Measurements from ENCODE around the gene LMBRD1. TPM values are rescaled to one million over a fixed set of nuclear protein-coding genes. Genes with fewer than 3 reads are reported as not detected.

LMBRD1 gene
- total RNA-seq, 1 donor from 2014 or later = 11.9 TPM

DNA sequence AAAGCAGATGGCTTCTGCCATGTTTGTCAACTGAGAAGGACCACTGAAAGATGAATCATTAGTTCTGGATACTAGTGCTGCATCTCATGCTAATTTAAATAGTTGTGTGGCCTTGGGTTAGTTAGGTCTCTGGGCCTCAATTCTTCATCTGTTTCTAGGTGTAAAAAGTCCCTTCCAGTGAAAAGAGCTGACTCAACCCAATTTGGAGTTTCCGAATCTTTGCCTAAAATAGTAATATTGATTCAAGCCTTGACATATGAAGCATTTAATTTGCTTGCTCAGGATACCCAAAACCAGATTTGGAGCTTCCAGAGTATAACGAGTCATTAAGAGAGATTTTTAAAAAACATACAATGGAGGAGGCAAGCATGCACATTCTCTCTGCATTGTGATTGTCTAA, 163.9 kb downstream of the LMBRD1 start:
- no peak for DNase-seq (ENCODE audit: low read depth, low spot score)

DNA sequence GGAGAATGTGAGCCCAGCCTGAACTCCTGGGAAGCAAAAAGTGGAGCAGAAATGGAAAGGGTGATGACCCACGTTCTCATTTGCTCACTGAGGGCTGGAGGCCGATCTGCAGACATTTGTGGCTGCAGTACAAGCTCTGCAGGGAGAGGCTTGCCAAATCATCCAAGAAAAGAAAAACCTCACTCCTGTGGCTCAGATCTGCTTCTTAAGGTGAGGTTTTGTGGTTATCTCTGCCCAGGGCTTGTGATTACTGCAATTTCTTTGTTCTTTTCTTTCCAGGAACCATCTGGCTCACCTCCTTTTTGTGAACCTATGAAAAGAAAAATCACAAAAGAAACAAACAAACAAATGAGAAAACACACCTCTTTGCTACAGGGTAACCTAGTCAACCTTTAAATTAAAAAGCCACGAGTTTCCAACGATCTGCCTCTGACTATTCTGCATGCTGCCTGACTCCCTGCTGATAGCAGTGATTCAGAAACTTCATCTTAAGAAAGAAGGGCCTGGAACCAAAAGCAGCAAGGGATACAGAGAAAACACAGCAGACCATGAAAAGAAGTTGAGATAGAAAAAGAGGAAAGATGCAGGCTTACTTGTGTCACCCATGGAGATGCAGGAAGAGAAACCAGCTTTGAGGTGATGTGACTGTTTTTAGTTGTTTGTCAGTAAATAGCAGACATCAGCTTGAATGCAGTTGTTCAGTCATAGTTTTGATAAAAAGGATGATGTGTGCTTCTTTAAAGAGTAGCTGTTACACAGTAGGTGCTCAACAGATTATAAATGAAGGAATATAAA, 165.1 kb downstream of the LMBRD1 start:
- no peak for DNase-seq (ENCODE audit: low read depth, low spot score)

DNA sequence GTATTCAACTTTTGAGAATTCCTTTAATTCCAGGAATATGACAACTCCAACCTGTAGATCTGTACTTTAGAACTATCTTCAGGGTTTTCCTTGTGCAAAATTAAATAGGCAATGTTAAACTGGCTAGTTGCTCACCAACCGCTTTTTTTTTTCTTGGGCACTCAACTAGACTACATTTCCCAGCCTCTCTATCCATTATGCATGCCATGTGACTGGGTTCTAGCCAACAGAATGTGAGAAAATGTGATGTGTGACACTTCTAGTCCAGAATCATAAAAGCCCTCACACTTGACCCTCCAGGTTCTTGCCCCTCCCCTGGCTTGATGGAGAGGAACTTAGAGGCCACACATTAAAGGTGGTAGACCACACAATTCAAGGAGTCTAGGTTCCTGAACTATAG, 166.0 kb downstream of the LMBRD1 start:
- DNase-seq (ENCODE audit: low read depth, low spot score) = no peak

DNA sequence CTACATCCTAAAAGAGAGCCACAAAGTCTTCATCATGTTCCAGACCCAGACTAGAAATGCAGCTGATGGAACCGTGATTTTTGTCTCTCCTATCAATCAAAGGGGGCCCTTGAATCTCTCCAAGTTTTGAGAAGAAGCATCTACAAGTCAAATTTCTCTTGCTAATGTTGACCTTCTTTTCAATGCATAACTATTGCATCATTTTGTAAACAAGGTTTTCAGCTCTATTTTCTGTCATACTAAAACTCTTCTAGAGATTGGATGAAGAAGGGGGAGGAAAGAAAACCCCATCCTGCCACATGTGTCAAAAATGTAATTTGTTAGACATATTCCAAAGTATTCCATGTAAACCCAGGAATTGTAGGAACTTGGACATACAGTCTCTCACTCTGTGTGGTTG, 169.2 kb downstream of the LMBRD1 start:
- no peak for DNase-seq (ENCODE audit: low read depth, low spot score)

DNA sequence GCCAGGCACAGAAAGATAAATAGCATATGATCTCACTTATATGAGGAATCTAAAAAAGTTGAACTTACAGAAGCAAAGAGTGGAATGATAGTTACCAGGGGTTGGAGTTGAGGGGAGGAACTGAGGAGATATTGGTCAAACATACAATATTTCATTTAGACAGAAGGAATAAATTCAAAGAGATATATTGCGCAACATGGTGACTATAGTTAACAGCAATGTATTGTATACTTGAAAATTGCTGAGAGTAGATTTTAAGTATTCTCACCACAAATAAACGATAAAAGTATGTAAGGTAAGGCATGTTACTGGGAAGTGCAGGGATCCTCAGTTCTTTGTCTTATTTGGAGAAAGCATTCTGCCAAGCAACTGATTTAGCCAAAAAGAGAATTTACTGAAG, 171.9 kb downstream of the LMBRD1 start:
- DNase-seq (ENCODE audit: low read depth, low spot score) = no peak

Other genes with a start within 250 kb of the LMBRD1 start
- not detected in 2 replicates for gene COL19A1, start 69.5 kb upstream of the LMBRD1 start, total RNA-seq